ENCODE measurements around the gene ADARB2. TPM values are rescaled to one million over a fixed set of nuclear protein-coding genes. Genes with fewer than 3 reads are reported as not detected.

The ADARB2 gene
- total RNA-seq, 6 donors from 2014 or later = 0.69 to 5.2 (median 1.8) TPM

DNA sequence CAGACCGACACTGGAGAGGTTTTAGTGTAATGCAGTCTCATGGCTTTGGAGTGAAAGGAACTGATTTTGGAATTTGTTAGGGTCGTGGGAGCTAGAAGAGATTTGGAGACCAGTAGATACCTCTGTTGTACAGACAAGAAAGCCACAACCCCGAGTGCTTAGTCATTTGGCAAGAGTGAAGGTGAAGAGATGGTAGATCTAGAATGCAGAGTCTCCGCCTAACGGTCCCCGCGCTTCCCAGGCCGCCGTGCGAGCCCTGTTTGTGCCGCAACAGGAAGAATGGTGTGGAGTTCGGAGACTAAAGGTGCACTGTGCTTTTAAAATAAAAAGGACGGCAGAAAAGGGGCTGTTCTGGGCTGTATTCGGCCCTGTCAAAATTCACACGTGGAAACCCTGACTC, 186.7 kb downstream of the ADARB2 start:
- WGBS, 2 donors = 83% methylated on average over 15 of the region's 15 CpGs
- no peaks in the 10 kb centered on the region for H3K36me3 ChIP-seq
- no peak for ATAC-seq (ENCODE audit: low FRiP score in 2 of 2)
- no peak overlapping the region for H3K27ac ChIP-seq
- H3K4me3 ChIP-seq = no peak overlapping the region
- H3K4me1 ChIP-seq = peaks cover 0 to 4% (median 0%) of the 10 kb centered on the region in 4 donors
- H3K9me3 ChIP-seq = no peaks in the 10 kb centered on the region
- H3K27me3 ChIP-seq = no peaks in the 10 kb centered on the region
- DNase-seq = no peak
- TF ChIP-seq, protein P1, sequence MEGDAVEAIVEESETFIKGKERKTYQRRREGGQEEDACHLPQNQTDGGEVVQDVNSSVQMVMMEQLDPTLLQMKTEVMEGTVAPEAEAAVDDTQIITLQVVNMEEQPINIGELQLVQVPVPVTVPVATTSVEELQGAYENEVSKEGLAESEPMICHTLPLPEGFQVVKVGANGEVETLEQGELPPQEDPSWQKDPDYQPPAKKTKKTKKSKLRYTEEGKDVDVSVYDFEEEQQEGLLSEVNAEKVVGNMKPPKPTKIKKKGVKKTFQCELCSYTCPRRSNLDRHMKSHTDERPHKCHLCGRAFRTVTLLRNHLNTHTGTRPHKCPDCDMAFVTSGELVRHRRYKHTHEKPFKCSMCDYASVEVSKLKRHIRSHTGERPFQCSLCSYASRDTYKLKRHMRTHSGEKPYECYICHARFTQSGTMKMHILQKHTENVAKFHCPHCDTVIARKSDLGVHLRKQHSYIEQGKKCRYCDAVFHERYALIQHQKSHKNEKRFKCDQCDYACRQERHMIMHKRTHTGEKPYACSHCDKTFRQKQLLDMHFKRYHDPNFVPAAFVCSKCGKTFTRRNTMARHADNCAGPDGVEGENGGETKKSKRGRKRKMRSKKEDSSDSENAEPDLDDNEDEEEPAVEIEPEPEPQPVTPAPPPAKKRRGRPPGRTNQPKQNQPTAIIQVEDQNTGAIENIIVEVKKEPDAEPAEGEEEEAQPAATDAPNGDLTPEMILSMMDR (IDR thresholded peaks at IDR 0.05) = no peak
- TF ChIP-seq POLR2A (IDR thresholded peaks at IDR 0.05) = no peak
- no peak for TF ChIP-seq POLR2AphosphoS5 (IDR thresholded peaks at IDR 0.05)
- no peak for TF ChIP-seq EP300 (IDR thresholded peaks at IDR 0.05)

DNA sequence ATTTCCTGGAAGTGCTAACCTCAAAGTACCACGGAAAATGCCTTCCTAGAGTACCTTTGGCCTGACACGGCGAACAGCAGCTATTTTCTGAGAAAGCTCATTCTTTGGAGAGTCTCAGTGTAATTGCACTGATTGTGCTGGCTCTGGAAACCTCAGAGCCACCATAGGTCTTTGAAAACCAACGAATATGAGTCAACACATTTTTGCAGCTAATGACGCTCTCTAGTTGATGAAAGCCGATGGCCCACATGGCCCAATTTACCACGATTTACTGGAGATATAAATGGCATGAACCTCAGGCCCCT, 187.1 kb downstream of the ADARB2 start:
- DNase-seq = no peak
- WGBS, 2 donors = 54 to 62% methylated on average over 7 of the region's 7 CpGs
- H3K36me3 ChIP-seq = no peaks in the 10 kb centered on the region
- TF ChIP-seq POLR2AphosphoS5 (IDR thresholded peaks at IDR 0.05) = no peak
- TF ChIP-seq, protein P1 (IDR thresholded peaks at IDR 0.05) = no peak
- no peak overlapping the region for H3K27ac ChIP-seq
- no peak for ATAC-seq (ENCODE audit: low FRiP score in 2 of 2)
- no peaks in the 10 kb centered on the region for H3K27me3 ChIP-seq
- H3K4me3 ChIP-seq = no peak overlapping the region
- no peaks in the 10 kb centered on the region for H3K9me3 ChIP-seq
- peaks cover 0 to 4% (median 0%) of the 10 kb centered on the region in 4 donors for H3K4me1 ChIP-seq

DNA sequence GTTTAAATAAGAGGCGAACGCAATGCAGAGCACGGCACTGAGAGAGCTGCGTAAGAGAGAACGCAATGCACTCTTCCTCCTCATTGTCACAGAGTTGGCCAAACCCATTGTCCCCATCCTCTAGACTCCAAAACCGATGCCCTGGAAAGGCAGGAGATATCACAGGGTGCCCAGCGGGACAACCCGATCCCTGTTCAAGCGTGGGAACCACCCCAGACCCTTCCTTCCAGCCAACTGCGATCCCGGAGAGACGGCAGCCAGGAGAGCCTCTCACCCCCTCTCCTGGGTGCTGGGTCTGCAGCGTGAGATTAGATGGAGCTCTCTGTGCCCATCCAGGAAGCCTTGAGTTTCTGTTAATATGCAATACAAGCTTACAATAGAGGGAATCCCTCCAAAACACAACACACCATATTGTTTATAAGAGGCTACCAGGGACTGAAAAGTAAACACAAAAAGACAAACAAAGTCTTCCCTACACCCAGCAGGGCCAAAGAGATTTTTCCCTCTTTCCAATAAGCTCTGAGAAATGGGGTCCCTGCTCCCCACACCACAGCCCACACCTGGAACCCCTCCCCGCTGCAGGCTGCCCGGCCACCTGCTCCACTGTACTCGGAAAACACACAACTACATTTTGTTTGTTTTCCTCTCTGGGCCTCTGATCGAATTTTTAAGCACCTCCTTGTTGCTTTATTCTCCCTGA, 187.6 kb downstream of the ADARB2 start:
- no peaks in the 10 kb centered on the region for H3K27me3 ChIP-seq
- H3K4me1 ChIP-seq = peaks cover 0 to 4% (median 0%) of the 10 kb centered on the region in 4 donors
- DNase-seq = no peak
- no peak for TF ChIP-seq POLR2AphosphoS5 (IDR thresholded peaks at IDR 0.05)
- TF ChIP-seq, protein P1 (IDR thresholded peaks at IDR 0.05) = no peak
- TF ChIP-seq POLR2A (IDR thresholded peaks at IDR 0.05) = no peak
- no peak for TF ChIP-seq EP300 (IDR thresholded peaks at IDR 0.05)
- no peak for ATAC-seq (ENCODE audit: low FRiP score in 2 of 2)
- no peak overlapping the region for H3K27ac ChIP-seq
- H3K4me3 ChIP-seq = no peak overlapping the region
- H3K9me3 ChIP-seq = no peaks in the 10 kb centered on the region
- H3K36me3 ChIP-seq = no peaks in the 10 kb centered on the region
- WGBS, 2 donors = 67 to 71% methylated on average over 14 to 17 of the region's 17 CpGs

DNA sequence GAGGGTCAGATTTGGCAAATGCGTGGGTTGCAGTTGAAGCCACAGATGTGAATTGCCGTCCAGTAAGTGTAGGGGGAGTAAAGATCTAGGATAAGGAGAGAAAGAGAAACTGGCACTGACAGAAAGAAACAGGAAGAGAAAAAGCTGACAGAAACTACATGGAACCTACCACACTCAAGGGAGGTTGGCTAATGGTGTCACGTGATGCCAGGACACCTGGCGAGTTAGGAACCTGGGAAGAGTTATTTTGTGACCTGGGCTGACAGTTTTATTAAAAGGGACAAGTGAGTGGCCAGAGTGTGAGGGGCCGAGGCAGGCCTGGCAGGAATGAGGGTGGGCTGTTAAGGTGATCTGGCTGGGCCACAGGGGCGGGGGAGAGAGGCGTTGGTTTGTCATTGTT, 188.7 kb downstream of the ADARB2 start:
- ATAC-seq (ENCODE audit: low FRiP score in 2 of 2) = no peak

More for the DNA sequence above, 188.7 kb downstream of the ADARB2 start:
- DNase-seq = no peak
- Histone ChIP-seq H3K27ac (no peak overlapping the region), H3K4me3 (no peak overlapping the region), H3K27me3 (no peaks in the 10 kb centered on the region), H3K4me1 (peaks cover 0 to 4% (median 0%) of the 10 kb centered on the region in 4 donors), H3K9me3 (no peaks in the 10 kb centered on the region), H3K36me3 (no peaks in the 10 kb centered on the region)
- no peak for TF ChIP-seq POLR2A (IDR thresholded peaks at IDR 0.05)
- TF ChIP-seq POLR2AphosphoS5 (IDR thresholded peaks at IDR 0.05) = no peak
- no peak for TF ChIP-seq EP300 (IDR thresholded peaks at IDR 0.05)
- TF ChIP-seq, protein P1 (IDR thresholded peaks at IDR 0.05) = no peak
- WGBS, 2 donors = 90 to 93% methylated on average over 7 of the region's 7 CpGs
